Fibroblast of skin of left biceps (primary cell): ENCODE data around the gene SYK.

ENCODE experiments used
- DNase-seq, 2 experiments: peaks; one replicate each; pipeline ENCODE4 v3.0.0-alpha.2; 2013; ENCODE audit warnings: low read depth in 2 of 2

Gene SYK

DNA sequence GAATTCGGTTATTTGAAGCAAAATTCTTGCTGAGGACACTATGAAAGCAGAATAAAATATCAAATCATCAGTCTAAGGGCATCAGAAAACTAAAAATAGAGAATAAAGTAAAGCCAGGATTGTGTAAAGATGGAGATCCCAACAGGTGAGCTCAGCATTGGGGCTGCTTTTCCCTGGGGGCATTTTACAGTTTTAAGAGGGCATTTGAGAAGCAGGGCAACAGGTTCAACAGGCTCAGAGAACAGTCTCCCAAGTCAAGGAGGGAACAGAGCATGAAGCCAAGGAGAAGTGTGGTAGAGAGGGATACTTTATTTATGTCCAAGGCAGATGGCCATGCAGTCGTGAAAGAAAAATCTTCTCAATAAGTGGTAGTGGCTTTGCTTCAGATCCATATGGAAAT is 145.4 kb downstream of the SYK start:
- DNase-seq: no peak
